Astrocyte (in vitro differentiated cells and primary cell): ENCODE measurements around the gene BCAR1.

Experiments used
- CTCF ChIP-seq: IDR thresholded peaks from 2 replicates; pipeline ENCODE4 v1.5.1; 2011; ENCODE audit warnings: low read depth, mild to moderate bottlenecking, inconsistent platforms, low read length, moderate library complexity; ENCODE audit not compliant: insufficient read depth
- EZH2 ChIP-seq: IDR thresholded peaks from 2 replicates; pipeline ENCODE4 v1.6.1; 2012; ENCODE audit warnings: mild to moderate bottlenecking, low read length, inconsistent platforms; ENCODE audit not compliant: insufficient read depth

DNA sequence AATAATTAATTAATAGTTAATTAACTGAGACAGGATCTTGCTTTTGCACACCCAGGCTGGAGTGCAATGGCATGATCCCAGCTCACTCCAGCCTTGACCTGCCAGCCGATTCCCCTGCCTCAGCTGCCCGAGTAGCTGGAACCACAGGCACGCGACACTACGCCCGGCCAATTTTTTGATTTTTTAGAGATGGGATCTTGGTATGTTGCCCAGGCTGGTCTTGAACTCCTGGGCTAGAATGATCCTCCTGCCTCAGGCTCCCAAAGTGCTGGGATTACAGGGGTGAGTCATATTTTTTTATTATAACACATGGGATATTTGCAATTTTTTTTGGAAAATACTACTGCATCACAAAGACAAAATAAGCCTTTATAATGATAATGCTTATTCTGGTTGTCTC lies 30.4 kb upstream of the BCAR1 start:
- TF ChIP-seq CTCF, result no peak
- no peak for TF ChIP-seq EZH2
